LNCaP clone FGC (cell line): Measurements from ENCODE around the gene EPHX1.

ENCODE experiments used
- DNase-seq: peaks from one replicate; pipeline ENCODE4 v3.0.0-alpha.2; 2011; ENCODE audit warnings: low read depth
- H3K4me3 ChIP-seq: 2 replicates; pipeline ENCODE4 v1.5.1; 2011; ENCODE audit warnings: mild to moderate bottlenecking, low read depth, low read length, control low read depth
- TF ChIP-seq, protein P1 (sequence below): IDR thresholded peaks from 2 replicates; pipeline ENCODE4 v1.5.1; 2012; ENCODE audit warnings: mild to moderate bottlenecking; ENCODE audit not compliant: control insufficient read depth, insufficient read depth; ENCODE audit errors: extremely low read depth

EPHX1 gene

DNA sequence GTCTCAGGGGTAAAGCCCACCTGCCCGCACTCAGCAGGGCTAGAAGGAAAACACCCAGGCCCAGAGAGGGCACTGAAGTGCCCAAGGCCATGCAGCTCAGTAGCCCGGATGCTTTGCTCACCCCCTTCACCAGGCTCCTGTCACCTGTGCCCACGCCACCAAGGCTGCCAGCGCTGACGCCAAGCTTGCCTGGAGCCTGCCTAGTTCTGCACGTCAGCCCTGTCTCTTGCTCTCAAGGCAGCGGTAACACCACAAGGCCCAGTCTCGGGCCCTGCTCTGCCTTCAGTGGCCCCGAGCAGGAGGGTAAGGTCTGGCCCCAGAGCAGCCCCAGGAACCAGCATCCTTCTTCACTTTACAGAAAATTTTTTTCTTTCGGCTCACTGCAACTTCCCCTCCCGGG is 64.5 kb downstream of the EPHX1 start:
- H3K4me3 ChIP-seq, result no peak overlapping the region
- TF ChIP-seq, protein P1, sequence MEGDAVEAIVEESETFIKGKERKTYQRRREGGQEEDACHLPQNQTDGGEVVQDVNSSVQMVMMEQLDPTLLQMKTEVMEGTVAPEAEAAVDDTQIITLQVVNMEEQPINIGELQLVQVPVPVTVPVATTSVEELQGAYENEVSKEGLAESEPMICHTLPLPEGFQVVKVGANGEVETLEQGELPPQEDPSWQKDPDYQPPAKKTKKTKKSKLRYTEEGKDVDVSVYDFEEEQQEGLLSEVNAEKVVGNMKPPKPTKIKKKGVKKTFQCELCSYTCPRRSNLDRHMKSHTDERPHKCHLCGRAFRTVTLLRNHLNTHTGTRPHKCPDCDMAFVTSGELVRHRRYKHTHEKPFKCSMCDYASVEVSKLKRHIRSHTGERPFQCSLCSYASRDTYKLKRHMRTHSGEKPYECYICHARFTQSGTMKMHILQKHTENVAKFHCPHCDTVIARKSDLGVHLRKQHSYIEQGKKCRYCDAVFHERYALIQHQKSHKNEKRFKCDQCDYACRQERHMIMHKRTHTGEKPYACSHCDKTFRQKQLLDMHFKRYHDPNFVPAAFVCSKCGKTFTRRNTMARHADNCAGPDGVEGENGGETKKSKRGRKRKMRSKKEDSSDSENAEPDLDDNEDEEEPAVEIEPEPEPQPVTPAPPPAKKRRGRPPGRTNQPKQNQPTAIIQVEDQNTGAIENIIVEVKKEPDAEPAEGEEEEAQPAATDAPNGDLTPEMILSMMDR, result no peak
- no peak for DNase-seq

DNA sequence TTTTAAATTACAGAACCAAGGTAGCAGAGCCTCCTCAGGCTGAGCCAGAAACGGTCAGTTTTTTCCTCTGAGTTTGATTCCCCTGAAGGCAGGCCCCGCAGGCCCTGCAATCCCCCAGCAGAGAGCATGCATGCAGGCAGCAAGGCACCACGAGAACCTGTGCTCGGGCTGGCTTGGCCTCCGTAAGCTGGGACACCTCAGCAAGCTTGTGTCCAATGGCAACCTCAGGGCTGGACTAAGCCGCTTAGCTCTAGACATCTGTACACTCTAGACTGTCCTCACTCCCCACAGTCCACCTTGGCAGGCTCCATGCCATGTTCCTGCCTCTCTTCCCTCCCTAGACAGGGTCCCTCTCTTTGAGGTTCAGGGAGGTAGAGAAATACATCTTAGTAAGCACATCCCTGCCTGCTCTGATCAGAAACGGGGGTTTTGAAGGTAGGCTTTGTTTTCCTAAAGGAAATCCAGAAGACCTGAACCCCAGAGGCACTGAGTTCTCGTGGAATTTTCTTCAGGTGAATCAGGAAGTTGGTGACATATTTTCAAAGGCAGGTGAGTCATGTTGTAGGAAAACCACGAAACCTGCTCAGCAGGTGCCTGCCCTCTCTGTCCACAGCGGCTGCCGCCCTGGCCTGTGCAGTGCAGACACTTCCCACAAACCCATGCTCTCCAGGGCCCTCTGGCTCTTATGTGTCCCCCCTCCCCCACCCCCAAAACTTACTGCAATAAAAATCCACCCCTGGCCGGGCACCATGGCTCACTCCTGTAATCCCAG is 65.3 kb downstream of the EPHX1 start:
- H3K4me3 ChIP-seq, result no peak overlapping the region
- DNase-seq, result peak; percentile 90
- TF ChIP-seq, protein P1, result no peak

DNA sequence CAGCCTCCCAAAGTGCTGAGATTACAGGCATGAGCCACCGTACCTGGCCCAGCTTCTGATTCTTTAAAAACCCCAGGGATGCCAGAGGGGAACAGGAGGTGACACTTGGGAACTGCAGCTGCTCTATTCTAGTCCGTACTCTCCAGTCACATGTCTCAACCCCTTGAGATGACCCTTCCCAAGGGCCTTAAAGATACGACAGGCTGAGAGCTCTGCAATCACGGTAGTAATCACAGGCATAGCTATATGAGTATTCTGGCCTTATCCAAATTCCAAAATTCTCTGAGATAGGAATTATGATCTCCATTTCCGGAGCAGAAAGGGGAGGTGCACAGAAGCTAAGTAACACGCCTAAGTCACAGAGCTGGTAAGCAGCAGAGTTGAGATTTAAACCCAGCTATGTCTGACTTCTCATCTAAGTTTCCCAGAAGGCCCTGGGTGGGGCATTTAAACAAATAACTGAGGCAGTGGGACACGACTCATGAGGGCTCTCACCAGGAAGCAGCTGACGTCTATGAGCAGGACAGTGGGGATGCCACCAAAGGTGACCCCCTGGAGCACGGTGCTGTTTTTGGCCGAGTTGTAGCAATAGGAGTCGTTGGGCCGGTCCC is 67.1 kb downstream of the EPHX1 start:
- TF ChIP-seq, protein P1, result no peak
- DNase-seq, result no peak

DNA sequence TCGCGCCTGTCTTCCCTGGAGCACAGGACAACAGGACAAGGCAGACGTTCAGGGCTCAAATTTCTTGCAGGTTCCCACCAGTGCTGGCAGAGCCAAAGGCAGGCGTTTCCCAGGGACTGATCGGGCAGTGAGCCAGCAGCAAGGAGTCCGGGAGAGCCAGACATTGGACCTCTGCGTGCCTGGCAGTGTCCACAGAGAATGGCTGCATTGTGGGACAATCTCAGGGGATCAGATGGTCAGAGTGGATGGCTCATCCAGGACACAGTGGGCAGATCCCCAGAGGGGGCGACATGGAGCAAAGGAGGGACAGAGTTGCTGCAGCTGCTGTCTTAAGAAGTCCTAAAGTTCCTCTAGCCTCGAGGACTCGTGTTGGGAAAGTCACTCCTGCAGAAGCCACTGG is 67.7 kb downstream of the EPHX1 start:
- no peak overlapping the region for H3K4me3 ChIP-seq
- DNase-seq, result peak; percentile 49
- TF ChIP-seq, protein P1, result peak; percentile 39

More for the DNA sequence above, 67.1 kb downstream of the EPHX1 start:
- H3K4me3 ChIP-seq, result no peak overlapping the region

DNA sequence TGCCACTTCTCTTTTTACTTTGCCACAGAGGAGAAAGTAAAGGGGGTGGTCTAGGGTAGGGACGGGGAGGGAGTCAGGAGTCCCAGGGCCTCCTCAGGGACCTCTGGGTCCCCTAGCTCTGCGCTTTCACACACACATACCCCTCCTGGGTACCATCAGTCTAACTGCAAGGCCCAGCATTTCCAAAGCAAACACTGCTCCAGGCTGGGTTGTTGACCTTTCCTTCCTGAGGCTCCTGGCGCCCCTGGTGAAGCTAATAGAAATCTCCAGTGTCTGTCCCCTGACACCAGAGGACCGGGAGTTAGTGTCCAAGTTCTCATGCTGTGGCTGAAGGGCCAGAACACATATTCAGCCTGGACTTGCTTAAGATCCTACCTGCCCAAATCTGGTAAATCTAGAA is 68.4 kb downstream of the EPHX1 start:
- no peak overlapping the region for H3K4me3 ChIP-seq
- TF ChIP-seq, protein P1, result no peak
- no peak for DNase-seq

DNA sequence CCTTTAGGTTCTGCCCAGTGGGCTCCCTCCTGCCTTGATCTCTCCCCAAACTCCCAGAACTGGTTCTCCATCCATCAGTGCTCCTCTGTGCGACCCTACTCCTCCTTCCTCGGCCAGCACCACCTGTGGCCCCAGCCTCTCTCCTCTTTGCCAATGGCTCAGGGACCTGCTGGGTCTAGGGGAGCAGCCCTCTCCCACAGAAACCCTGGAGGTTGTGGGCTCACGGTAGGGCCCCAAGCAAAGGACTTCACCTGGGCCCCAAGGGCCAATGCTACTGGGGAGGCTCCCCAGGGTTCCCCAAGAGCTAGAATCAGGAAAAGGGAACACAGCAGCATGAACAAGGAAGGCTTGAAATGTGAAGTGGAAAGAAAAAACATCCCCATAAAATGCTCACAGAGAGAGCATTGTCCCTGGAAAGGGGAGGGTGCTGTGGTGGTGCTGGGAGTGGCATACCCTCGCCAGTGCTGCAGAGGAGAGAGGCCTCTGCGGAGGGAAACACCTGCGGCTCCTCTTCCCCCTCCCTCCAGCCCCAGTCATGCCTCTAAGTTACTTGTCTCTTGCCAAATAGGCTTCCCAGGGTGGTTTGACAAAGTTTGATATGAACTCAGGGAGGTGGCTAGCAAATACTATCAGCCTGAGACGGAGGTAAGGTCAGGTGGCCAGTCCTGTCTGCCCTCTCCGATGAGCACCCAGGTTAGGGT is 69.7 kb downstream of the EPHX1 start:
- no peak overlapping the region for H3K4me3 ChIP-seq
- DNase-seq, result no peak
- TF ChIP-seq, protein P1, result no peak
